ENCODE measurements around the gene NSG2. TPM values are rescaled to one million over a fixed set of nuclear protein-coding genes. Genes with fewer than 3 reads are reported as not detected.

Gene NSG2
- total RNA-seq, 1 experiment from 2014 or later, result not detected

DNA sequence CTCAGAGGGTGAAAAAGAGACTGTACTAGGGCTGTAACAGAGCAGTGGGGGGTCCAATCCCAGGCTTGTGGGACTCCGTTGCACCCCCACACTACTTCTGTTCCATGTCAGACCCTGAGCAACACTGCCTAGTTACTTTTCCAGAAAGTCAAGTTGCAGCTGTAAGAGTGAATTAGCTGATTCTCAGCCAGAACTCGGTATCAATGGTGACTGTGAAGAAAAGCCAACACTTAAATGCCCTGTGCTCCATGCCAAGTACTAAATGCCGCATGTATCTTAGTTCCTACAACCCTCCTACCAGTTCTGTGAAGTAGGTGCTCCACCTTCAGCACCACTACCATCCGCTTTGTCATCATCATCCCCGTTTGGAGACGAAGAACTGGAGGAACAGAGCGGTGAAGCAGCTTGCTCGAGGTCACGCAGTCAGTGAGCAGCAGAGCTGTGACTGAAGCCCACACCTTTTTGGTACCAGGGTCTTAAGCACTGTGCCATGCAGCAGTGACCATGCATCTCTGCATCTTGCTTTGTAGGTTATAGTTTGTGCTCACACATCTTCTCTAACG lies 64.3 kb downstream of the NSG2 start:
- TF ChIP-seq CTCF (conservative IDR thresholded peaks at IDR 0.05), result no peak
- Histone ChIP-seq H2BK20ac (ENCODE audit: low read depth, low read length, poor library complexity, severe bottlenecking) (no peak overlapping the region), H3K56ac (ENCODE audit: insufficient read length, low read depth, low read length) (no peak overlapping the region), H4K8ac (replicated peaks; ENCODE audit: insufficient read length, low read depth, low read length) (no peak overlapping the region), H3K4me1 (ENCODE audit: insufficient read depth, low read length) (no peaks in the 10 kb centered on the region; the same call in 1 of the 2 replicates), H3K4me2 (ENCODE audit: insufficient read depth, insufficient read length, low read length) (no peak overlapping the region), H3T11ph (ENCODE audit: low read length) (no peak overlapping the region), H4K91ac (ENCODE audit: insufficient read length, low read depth, low read length) (no peak overlapping the region), H4K5ac (ENCODE audit: insufficient read length, low read depth, low read length) (no peak overlapping the region), H3K23ac (ENCODE audit: insufficient read length, low read depth, low read length) (no peak overlapping the region), H2AFZ (ENCODE audit: low read length) (no peak overlapping the region), H2BK12ac (ENCODE audit: insufficient read length, low read depth, low read length) (no peak overlapping the region), H2AK5ac (ENCODE audit: insufficient read length, low read length) (no peak overlapping the region), H3K79me1 (ENCODE audit: insufficient read depth, low read depth, low read length, poor library complexity, severe bottlenecking) (no peaks in the 10 kb centered on the region), H3K23me2 (ENCODE audit: insufficient read length, low read depth, low read length, poor library complexity, severe bottlenecking) (no peaks in the 10 kb centered on the region), H3K18ac (ENCODE audit: insufficient read length, low read depth, low read length) (no peak overlapping the region), H3K27me3 (ENCODE audit: insufficient read depth, low read length) (no peaks in the 10 kb centered on the region), H3K9me3 (ENCODE audit: control insufficient read depth, low read depth, low read length) (no peaks in the 10 kb centered on the region), H3K79me2 (ENCODE audit: insufficient read depth, low read length) (no peaks in the 10 kb centered on the region), H2BK15ac (ENCODE audit: low read depth, low read length) (no peak overlapping the region), H3K4ac (ENCODE audit: low read depth, low read length) (no peak overlapping the region), H3K14ac (ENCODE audit: insufficient read depth, low read length) (no peak overlapping the region), H2BK5ac (ENCODE audit: insufficient read length, low read length) (no peak overlapping the region), H3K27ac (ENCODE audit: insufficient read length, low read depth, low read length) (no peak overlapping the region), H3K9ac (ENCODE audit: extremely low read depth, insufficient read length, low read length) (no peak overlapping the region), H2BK120ac (ENCODE audit: low read depth, low read length, poor library complexity, severe bottlenecking) (no peak overlapping the region), H4K20me1 (ENCODE audit: control insufficient read depth, insufficient read depth, insufficient read length) (no peaks in the 10 kb centered on the region)
- no peaks in the 10 kb centered on the region for H3K36me3 Mint-ChIP-seq (ENCODE audit: insufficient read depth in 1 of 3, low read depth in 3 of 3)
- no peaks in the 10 kb centered on the region for H3K9me3 Mint-ChIP-seq
- H3K27me3 Mint-ChIP-seq (ENCODE audit: low read depth), result peaks cover 2% of the 10 kb centered on the region
- no peak overlapping the region for H3K27ac Mint-ChIP-seq
- peaks cover 18 to 25% of the 10 kb centered on the region in 2 experiments for H3K4me1 Mint-ChIP-seq
- DNase-seq, result no peak
- no CpG with 5 or more reads among the region's 10 CpGs for WGBS (ENCODE audit: extremely low coverage, insufficient read length, low lambda C conversion rate)
- no peak overlapping the region for H3K4me3 Mint-ChIP-seq
